HG02943 (cell line): Measurements from ENCODE around the gene BICDL2.

Experiments
- ATAC-seq: cut with Tn5 transposase; IDR thresholded peaks from one replicate; pipeline ENCODE4 v1.9.1; 2021; ENCODE audit warnings: mild to moderate bottlenecking, low read depth, moderate library complexity; ENCODE audit not compliant: unreplicated experiment

BICDL2 gene

GRCh38 chr16:3026609-3027488, 9.9 kb downstream of the BICDL2 start:
- ATAC-seq: no peak

GRCh38 chr16:3026003-3026378, 10.8 kb downstream of the BICDL2 start:
- no peak for ATAC-seq

GRCh38 chr16:3025032-3026002, 11.4 kb downstream of the BICDL2 start:
- ATAC-seq: no peak

GRCh38 chr16:3023669-3024478, 12.9 kb downstream of the BICDL2 start, which contains the start of the genes HCFC1R1 and THOC6:
Gene HCFC1R1 (minus strand): TSS chr16:3023942. CDS start chr16:3023941, 1 bp downstream.
Gene THOC6 (plus strand): TSS chr16:3024035. CDS start chr16:3024327, 292 bp downstream.
- peak; percentile 70 for ATAC-seq

- no peak for ATAC-seq
Observed at GRCh38 chr16:3023415-3023668, 13.4 kb downstream of the BICDL2 start.

GRCh38 chr16:3022684-3023414, 13.9 kb downstream of the BICDL2 start:
- no peak for ATAC-seq

GRCh38 chr16:3022208-3022683, 14.5 kb downstream of the BICDL2 start:
- no peak for ATAC-seq

- ATAC-seq: no peak
Observed at GRCh38 chr16:3021449-3022207, 15.1 kb downstream of the BICDL2 start.

GRCh38 chr16:3020604-3021448, 15.9 kb downstream of the BICDL2 start:
- ATAC-seq: no peak

- no peak for ATAC-seq
Observed at GRCh38 chr16:3020247-3020603, 16.5 kb downstream of the BICDL2 start, which contains the start of gene TNFRSF12A. Gene TNFRSF12A (plus strand): TSS chr16:3020368. CDS start chr16:3020398, 30 bp downstream.

GRCh38 chr16:3019594-3020246, 17.0 kb downstream of the BICDL2 start:
- ATAC-seq: no peak

- no peak for ATAC-seq
Observed at GRCh38 chr16:3017794-3018506, 18.8 kb downstream of the BICDL2 start, which contains the start of gene CLDN6. Gene CLDN6 (minus strand): TSS chr16:3018183. CDS start chr16:3016021, 2,162 bp downstream.

- no peak for ATAC-seq
Observed at GRCh38 chr16:3017344-3017743, 19.4 kb downstream of the BICDL2 start.

- no peak for ATAC-seq
Observed at GRCh38 chr16:3015865-3016521, 20.8 kb downstream of the BICDL2 start.

GRCh38 chr16:3014971-3015370, 21.8 kb downstream of the BICDL2 start:
- ATAC-seq: no peak

- ATAC-seq: no peak
Observed at GRCh38 chr16:3013998-3014690, 22.6 kb downstream of the BICDL2 start.
